HEK293 (cell line): Measurements from ENCODE around the gene GPRC5B.

Experiments
- EGR2 ChIP-seq: fragments of 450-650 bp; formaldehyde crosslinking; IDR thresholded peaks from 2 replicates; pipeline ENCODE4 v1.5.1; 2016; ENCODE audit warnings: low read depth, missing biosample characterization, missing genetic modification characterization
- IKZF3 ChIP-seq: fragments of 450-650 bp; IDR thresholded peaks from 2 replicates; pipeline ENCODE4 v1.5.0; 2018; ENCODE audit warnings: missing biosample characterization, mild to moderate bottlenecking, missing genetic modification characterization, moderate library complexity
- KLF8 ChIP-seq: fragments of 450-650 bp; formaldehyde crosslinking; IDR thresholded peaks from 2 replicates; pipeline ENCODE4 v1.5.1; 2016; ENCODE audit warnings: missing biosample characterization, missing genetic modification characterization
- OVOL3 ChIP-seq: fragments of 450-650 bp; formaldehyde crosslinking; IDR thresholded peaks from 2 replicates; pipeline ENCODE4 v1.5.1; 2016; ENCODE audit warnings: missing biosample characterization, missing genetic modification characterization
- ZBTB21 ChIP-seq: fragments of 450-650 bp; formaldehyde crosslinking; IDR thresholded peaks from 2 replicates; pipeline ENCODE4 v1.5.1; 2017; ENCODE audit warnings: missing biosample characterization, missing genetic modification characterization
- ZFP69B ChIP-seq: fragments of 450-650 bp; formaldehyde crosslinking; IDR thresholded peaks from 2 replicates; pipeline ENCODE4 v1.5.1; 2016; ENCODE audit warnings: missing biosample characterization, missing genetic modification characterization
- ZNF239 ChIP-seq: fragments of 450-650 bp; formaldehyde crosslinking; IDR thresholded peaks from 2 replicates; pipeline ENCODE4 v1.5.1; 2016; ENCODE audit warnings: missing biosample characterization, missing genetic modification characterization
- ZNF24 ChIP-seq: fragments of 450-650 bp; formaldehyde crosslinking; IDR thresholded peaks from 2 replicates; pipeline ENCODE4 v1.5.1; 2016; ENCODE audit warnings: missing biosample characterization, missing genetic modification characterization
- ZNF274 ChIP-seq, 2 experiments: fragments of 200-500 bp in 1 of 2; fragments of 450-650 bp in 1 of 2; sonication (Bioruptor generic) in 1 of 2; formaldehyde crosslinking in 1 of 2; IDR thresholded peaks; 2 replicates each; pipeline versions ENCODE4 v1.5.1 to v1.6.1; 2014 to 2016; ENCODE audit warnings: borderline replicate concordance in 1 of 2, inconsistent platforms in 1 of 2, low read length in 1 of 2, missing biosample characterization in 1 of 2, missing genetic modification characterization in 1 of 2
- ZNF292 ChIP-seq: fragments of 450-650 bp; formaldehyde crosslinking; IDR thresholded peaks from 2 replicates; pipeline ENCODE4 v1.5.1; 2016; ENCODE audit warnings: low read depth, missing biosample characterization, missing genetic modification characterization, borderline replicate concordance
- ZNF324 ChIP-seq: fragments of 450-650 bp; formaldehyde crosslinking; IDR thresholded peaks from 2 replicates; pipeline ENCODE4 v1.5.1; 2016; ENCODE audit warnings: missing biosample characterization, missing genetic modification characterization
- ZNF335 ChIP-seq: fragments of 450-650 bp; formaldehyde crosslinking; conservative IDR thresholded peaks from 2 replicates; pipeline ENCODE4 v1.5.1; 2016; ENCODE audit warnings: missing biosample characterization, missing genetic modification characterization
- ZNF366 ChIP-seq: fragments of 450-650 bp; formaldehyde crosslinking; conservative IDR thresholded peaks from 2 replicates; pipeline ENCODE4 v1.5.1; 2016; ENCODE audit warnings: missing biosample characterization, missing genetic modification characterization
- ZNF433 ChIP-seq: fragments of 450-650 bp; formaldehyde crosslinking; IDR thresholded peaks from 2 replicates; pipeline ENCODE4 v1.5.1; 2016; ENCODE audit warnings: missing biosample characterization, missing genetic modification characterization, low read depth
- ZNF571 ChIP-seq: fragments of 450-650 bp; formaldehyde crosslinking; IDR thresholded peaks from 2 replicates; pipeline ENCODE4 v1.5.0; 2017; ENCODE audit warnings: missing biosample characterization, missing genetic modification characterization
- ZNF660 ChIP-seq: fragments of 450-650 bp; IDR thresholded peaks from 2 replicates; pipeline ENCODE4 v1.5.1; 2018; ENCODE audit warnings: missing biosample characterization, mild to moderate bottlenecking, missing genetic modification characterization
- ZNF701 ChIP-seq: fragments of 450-650 bp; formaldehyde crosslinking; IDR thresholded peaks from 2 replicates; pipeline ENCODE4 v1.5.1; 2016; ENCODE audit warnings: missing biosample characterization, missing genetic modification characterization
- ZNF777 ChIP-seq: fragments of 450-650 bp; formaldehyde crosslinking; IDR thresholded peaks from 2 replicates; pipeline ENCODE4 v1.5.1; 2017; ENCODE audit warnings: missing biosample characterization, missing genetic modification characterization, borderline replicate concordance
- TF ChIP-seq, protein P1 (sequence below): fragments of 450-650 bp; formaldehyde crosslinking; IDR thresholded peaks from 2 replicates; pipeline ENCODE4 v1.5.1; 2016; ENCODE audit warnings: missing biosample characterization, missing genetic modification characterization, low read depth
- TF ChIP-seq, protein P2 (sequence below): fragments of 450-650 bp; formaldehyde crosslinking; IDR thresholded peaks from 2 replicates; pipeline ENCODE4 v1.5.1; 2017; ENCODE audit warnings: missing biosample characterization, missing genetic modification characterization
- TF ChIP-seq, protein P3 (sequence below): fragments of 450-650 bp; formaldehyde crosslinking; IDR thresholded peaks from 2 replicates; pipeline ENCODE4 v1.5.1; 2016; ENCODE audit warnings: missing biosample characterization, missing genetic modification characterization
- TF ChIP-seq, protein P4 (sequence below): fragments of 450-650 bp; formaldehyde crosslinking; conservative IDR thresholded peaks from 2 replicates; pipeline ENCODE4 v1.5.1; 2016; ENCODE audit warnings: low read depth, missing biosample characterization, missing genetic modification characterization

GPRC5B gene

DNA sequence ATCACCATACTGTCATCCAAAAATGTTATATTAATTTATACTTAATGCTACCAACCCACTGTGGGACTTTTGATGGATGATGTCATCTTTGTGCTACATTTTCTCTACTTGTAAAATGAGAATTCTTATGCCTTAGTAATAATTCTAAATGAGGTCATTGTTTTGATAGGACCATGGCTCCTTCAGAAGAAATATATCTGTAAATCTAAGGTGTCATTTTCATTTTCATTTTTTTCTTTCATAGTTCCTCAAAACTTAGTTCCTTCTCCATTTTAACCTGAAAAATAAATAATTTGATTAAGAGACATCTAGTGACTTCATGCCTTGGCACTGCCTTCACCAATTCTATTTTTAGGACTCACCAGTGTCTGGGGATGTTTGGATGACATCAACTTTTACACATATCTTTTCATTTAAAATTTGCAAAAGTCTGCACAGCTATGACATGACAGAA is 48.7 kb downstream of the GPRC5B start (continued):
- no peak for TF ChIP-seq ZNF274 (IDR thresholded peaks at IDR 0.05; ENCODE audit: low read length)
- no peak for TF ChIP-seq ZNF274 (tag by site-specific recombination; IDR thresholded peaks at IDR 0.05; ENCODE audit: borderline replicate concordance)
- TF ChIP-seq, protein P1, sequence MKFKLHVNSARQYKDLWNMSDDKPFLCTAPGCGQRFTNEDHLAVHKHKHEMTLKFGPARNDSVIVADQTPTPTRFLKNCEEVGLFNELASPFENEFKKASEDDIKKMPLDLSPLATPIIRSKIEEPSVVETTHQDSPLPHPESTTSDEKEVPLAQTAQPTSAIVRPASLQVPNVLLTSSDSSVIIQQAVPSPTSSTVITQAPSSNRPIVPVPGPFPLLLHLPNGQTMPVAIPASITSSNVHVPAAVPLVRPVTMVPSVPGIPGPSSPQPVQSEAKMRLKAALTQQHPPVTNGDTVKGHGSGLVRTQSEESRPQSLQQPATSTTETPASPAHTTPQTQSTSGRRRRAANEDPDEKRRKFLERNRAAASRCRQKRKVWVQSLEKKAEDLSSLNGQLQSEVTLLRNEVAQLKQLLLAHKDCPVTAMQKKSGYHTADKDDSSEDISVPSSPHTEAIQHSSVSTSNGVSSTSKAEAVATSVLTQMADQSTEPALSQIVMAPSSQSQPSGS (tag by site-specific recombination): peak; percentile 95
- TF ChIP-seq, protein P2, sequence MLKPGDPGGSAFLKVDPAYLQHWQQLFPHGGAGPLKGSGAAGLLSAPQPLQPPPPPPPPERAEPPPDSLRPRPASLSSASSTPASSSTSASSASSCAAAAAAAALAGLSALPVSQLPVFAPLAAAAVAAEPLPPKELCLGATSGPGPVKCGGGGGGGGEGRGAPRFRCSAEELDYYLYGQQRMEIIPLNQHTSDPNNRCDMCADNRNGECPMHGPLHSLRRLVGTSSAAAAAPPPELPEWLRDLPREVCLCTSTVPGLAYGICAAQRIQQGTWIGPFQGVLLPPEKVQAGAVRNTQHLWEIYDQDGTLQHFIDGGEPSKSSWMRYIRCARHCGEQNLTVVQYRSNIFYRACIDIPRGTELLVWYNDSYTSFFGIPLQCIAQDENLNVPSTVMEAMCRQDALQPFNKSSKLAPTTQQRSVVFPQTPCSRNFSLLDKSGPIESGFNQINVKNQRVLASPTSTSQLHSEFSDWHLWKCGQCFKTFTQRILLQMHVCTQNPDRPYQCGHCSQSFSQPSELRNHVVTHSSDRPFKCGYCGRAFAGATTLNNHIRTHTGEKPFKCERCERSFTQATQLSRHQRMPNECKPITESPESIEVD (tag by site-specific recombination): peak; percentile 97
- TF ChIP-seq, protein P3, sequence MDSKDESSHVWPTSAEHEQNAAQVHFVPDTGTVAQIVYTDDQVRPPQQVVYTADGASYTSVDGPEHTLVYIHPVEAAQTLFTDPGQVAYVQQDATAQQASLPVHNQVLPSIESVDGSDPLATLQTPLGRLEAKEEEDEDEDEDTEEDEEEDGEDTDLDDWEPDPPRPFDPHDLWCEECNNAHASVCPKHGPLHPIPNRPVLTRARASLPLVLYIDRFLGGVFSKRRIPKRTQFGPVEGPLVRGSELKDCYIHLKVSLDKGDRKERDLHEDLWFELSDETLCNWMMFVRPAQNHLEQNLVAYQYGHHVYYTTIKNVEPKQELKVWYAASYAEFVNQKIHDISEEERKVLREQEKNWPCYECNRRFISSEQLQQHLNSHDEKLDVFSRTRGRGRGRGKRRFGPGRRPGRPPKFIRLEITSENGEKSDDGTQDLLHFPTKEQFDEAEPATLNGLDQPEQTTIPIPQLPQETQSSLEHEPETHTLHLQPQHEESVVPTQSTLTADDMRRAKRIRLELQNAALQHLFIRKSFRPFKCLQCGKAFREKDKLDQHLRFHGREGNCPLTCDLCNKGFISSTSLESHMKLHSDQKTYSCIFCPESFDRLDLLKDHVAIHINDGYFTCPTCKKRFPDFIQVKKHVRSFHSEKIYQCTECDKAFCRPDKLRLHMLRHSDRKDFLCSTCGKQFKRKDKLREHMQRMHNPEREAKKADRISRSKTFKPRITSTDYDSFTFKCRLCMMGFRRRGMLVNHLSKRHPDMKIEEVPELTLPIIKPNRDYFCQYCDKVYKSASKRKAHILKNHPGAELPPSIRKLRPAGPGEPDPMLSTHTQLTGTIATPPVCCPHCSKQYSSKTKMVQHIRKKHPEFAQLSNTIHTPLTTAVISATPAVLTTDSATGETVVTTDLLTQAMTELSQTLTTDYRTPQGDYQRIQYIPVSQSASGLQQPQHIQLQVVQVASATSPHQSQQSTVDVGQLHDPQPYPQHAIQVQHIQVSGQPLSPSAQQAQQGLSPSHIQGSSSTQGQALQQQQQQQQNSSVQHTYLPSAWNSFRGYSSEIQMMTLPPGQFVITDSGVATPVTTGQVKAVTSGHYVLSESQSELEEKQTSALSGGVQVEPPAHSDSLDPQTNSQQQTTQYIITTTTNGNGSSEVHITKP (tag by site-specific recombination): 0 out of 2 replicates have a peak, but pooled peaks have one; percentile 12
- TF ChIP-seq, protein P4, sequence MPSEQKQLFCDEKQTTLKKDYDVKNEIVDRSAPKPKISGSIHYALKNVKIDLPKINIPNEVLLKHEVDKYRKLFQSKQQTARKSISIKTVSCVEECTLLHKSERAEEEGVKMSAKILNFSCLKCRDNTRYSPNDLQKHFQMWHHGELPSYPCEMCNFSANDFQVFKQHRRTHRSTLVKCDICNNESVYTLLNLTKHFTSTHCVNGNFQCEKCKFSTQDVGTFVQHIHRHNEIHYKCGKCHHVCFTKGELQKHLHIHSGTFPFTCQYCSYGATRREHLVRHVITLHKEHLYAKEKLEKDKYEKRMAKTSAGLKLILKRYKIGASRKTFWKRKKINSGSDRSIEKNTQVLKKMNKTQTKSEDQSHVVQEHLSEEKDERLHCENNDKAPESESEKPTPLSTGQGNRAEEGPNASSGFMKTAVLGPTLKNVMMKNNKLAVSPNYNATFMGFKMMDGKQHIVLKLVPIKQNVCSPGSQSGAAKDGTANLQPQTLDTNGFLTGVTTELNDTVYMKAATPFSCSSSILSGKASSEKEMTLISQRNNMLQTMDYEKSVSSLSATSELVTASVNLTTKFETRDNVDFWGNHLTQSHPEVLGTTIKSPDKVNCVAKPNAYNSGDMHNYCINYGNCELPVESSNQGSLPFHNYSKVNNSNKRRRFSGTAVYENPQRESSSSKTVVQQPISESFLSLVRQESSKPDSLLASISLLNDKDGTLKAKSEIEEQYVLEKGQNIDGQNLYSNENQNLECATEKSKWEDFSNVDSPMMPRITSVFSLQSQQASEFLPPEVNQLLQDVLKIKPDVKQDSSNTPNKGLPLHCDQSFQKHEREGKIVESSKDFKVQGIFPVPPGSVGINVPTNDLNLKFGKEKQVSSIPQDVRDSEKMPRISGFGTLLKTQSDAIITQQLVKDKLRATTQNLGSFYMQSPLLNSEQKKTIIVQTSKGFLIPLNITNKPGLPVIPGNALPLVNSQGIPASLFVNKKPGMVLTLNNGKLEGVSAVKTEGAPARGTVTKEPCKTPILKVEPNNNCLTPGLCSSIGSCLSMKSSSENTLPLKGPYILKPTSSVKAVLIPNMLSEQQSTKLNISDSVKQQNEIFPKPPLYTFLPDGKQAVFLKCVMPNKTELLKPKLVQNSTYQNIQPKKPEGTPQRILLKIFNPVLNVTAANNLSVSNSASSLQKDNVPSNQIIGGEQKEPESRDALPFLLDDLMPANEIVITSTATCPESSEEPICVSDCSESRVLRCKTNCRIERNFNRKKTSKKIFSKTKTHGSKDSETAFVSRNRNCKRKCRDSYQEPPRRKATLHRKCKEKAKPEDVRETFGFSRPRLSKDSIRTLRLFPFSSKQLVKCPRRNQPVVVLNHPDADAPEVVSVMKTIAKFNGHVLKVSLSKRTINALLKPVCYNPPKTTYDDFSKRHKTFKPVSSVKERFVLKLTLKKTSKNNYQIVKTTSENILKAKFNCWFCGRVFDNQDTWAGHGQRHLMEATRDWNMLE (tag by site-specific recombination): no peak
- TF ChIP-seq ZNF292 (tag by site-specific recombination): no peak
- TF ChIP-seq ZNF571: no peak
- no peak for TF ChIP-seq ZNF324 (tag by site-specific recombination)
- TF ChIP-seq ZNF24: no peak
- TF ChIP-seq ZNF433: no peak
- TF ChIP-seq ZFP69B (tag by site-specific recombination): no peak
- TF ChIP-seq ZNF239: no peak
- no peak for TF ChIP-seq ZNF777 (tag by site-specific recombination)
- no peak for TF ChIP-seq OVOL3 (tag by site-specific recombination)
- no peak for TF ChIP-seq ZNF660
- TF ChIP-seq KLF8 (tag by site-specific recombination): peak; percentile 29; the same call in 1 of the 2 replicates
- peak; percentile 60; the same call in 1 of the 2 replicates for TF ChIP-seq ZNF335
- TF ChIP-seq ZNF701 (tag by site-specific recombination): no peak
- no peak for TF ChIP-seq IKZF3
- no peak for TF ChIP-seq EGR2 (tag by site-specific recombination)
- TF ChIP-seq ZNF366 (tag by site-specific recombination): peak; percentile 79
- 0 out of 2 replicates have a peak, but pooled peaks have one; percentile 35 for TF ChIP-seq ZBTB21 (tag by site-specific recombination)
